Measurements from ENCODE around the gene SPATA16.
"Not testable (repeated sequence)": the region's sequence is repeated elsewhere in the genome, so short reads cannot be mapped to it uniquely, and the experiment has no call there.

SPATA16 gene

GRCh38 chr3:172946061-172946460 lies 195.0 kb downstream of the SPATA16 start:
- no peak for DNase-seq (ENCODE audit: low read depth, low spot score)

GRCh38 chr3:172939651-172940293 lies 201.3 kb downstream of the SPATA16 start:
- no peak for DNase-seq (ENCODE audit: low read depth, low spot score)

- no peak for DNase-seq (ENCODE audit: low read depth, low spot score)
Observed at GRCh38 chr3:172938788-172939187, 202.2 kb downstream of the SPATA16 start.

GRCh38 chr3:172931746-172932285 lies 209.2 kb downstream of the SPATA16 start:
- DNase-seq (ENCODE audit: low read depth, low spot score), result no peak

GRCh38 chr3:172929451-172929850 lies 211.6 kb downstream of the SPATA16 start:
- no peak for DNase-seq (ENCODE audit: low read depth, low spot score)

- no peak for DNase-seq (ENCODE audit: low read depth, low spot score)
Observed at GRCh38 chr3:172924546-172924945, 216.5 kb downstream of the SPATA16 start.

- no peak for DNase-seq (ENCODE audit: low read depth, low spot score)
Observed at GRCh38 chr3:172919297-172919683, 221.7 kb downstream of the SPATA16 start.

- no peak for DNase-seq (ENCODE audit: low read depth, low spot score)
Observed at GRCh38 chr3:172918568-172919296, 222.3 kb downstream of the SPATA16 start.

- DNase-seq (ENCODE audit: low read depth, low spot score), result no peak
Observed at GRCh38 chr3:172918165-172918564, 222.9 kb downstream of the SPATA16 start.

- DNase-seq (ENCODE audit: low read depth, low spot score), result no peak
Observed at GRCh38 chr3:172915911-172916514, 225.0 kb downstream of the SPATA16 start.

- DNase-seq (ENCODE audit: low read depth, low spot score), result no peak
Observed at GRCh38 chr3:172914854-172915253, 226.2 kb downstream of the SPATA16 start.

- DNase-seq (ENCODE audit: low read depth, low spot score), result no peak
Observed at GRCh38 chr3:172913911-172914655, 227.0 kb downstream of the SPATA16 start.

GRCh38 chr3:172911142-172911541 lies 229.9 kb downstream of the SPATA16 start:
- no peak for DNase-seq (ENCODE audit: low read depth, low spot score)

GRCh38 chr3:172908771-172909270 lies 232.2 kb downstream of the SPATA16 start:
- DNase-seq (ENCODE audit: low read depth, low spot score), result no peak

- DNase-seq (ENCODE audit: low read depth, low spot score), result no peak
Observed at GRCh38 chr3:172905451-172905850, 235.6 kb downstream of the SPATA16 start.

GRCh38 chr3:172904711-172905373 lies 236.2 kb downstream of the SPATA16 start:
- DNase-seq (ENCODE audit: low read depth, low spot score), result no peak

GRCh38 chr3:172903642-172904320 lies 237.3 kb downstream of the SPATA16 start:
- DNase-seq (ENCODE audit: low read depth, low spot score), result no peak

- DNase-seq (ENCODE audit: low read depth, low spot score), result no peak
Observed at GRCh38 chr3:172892158-172892557, 248.9 kb downstream of the SPATA16 start.

- DNase-seq (ENCODE audit: low read depth, low spot score), result no peak
Observed at GRCh38 chr3:172885704-172886103, 255.3 kb downstream of the SPATA16 start.

- no peak for DNase-seq (ENCODE audit: low read depth, low spot score)
Observed at GRCh38 chr3:172882563-172882962, 258.5 kb downstream of the SPATA16 start.

GRCh38 chr3:172879381-172879780 lies 261.7 kb downstream of the SPATA16 start:
- DNase-seq (ENCODE audit: low read depth, low spot score), result not testable (repeated sequence)

All from smooth muscle cell of the brain vasculature (primary cell).